Middle frontal gyrus (tissue), 1 donor: ENCODE measurements around the gene REG1B.

Experiments
- DNase-seq: peaks from one replicate; pipeline ENCODE4 v3.0.0-alpha.2; 2015; ENCODE audit warnings: low spot score; ENCODE audit errors: extremely low spot score

Gene REG1B, protein sequence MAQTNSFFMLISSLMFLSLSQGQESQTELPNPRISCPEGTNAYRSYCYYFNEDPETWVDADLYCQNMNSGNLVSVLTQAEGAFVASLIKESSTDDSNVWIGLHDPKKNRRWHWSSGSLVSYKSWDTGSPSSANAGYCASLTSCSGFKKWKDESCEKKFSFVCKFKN

GRCh38 chr2:79087785-79088364 lies at the start of gene REG1B:
REG1B (minus strand) TSS chr2:79087993; CDS start chr2:79087612, 381 bp downstream.
- no peak for DNase-seq

DNA sequence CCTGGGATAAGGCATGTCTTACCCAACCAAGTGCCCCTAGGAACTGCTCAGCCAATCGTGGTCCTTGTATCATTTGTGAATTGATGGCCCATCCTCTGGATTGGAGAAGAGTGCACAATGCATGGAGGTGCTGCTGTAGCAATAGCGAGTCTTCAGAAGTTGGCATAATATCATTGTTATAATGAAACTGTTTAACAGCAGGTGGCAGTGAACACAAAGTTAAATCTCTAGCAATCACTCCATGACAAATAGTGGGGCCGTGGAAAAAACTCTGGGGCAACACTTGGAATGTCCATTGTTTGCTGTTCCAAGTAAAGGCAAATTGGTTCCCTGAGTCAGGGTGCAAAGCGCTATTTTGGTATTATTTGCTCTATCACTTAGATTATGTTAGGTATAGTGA lies 43.9 kb upstream of the REG1B start:
- DNase-seq, result no peak

DNA sequence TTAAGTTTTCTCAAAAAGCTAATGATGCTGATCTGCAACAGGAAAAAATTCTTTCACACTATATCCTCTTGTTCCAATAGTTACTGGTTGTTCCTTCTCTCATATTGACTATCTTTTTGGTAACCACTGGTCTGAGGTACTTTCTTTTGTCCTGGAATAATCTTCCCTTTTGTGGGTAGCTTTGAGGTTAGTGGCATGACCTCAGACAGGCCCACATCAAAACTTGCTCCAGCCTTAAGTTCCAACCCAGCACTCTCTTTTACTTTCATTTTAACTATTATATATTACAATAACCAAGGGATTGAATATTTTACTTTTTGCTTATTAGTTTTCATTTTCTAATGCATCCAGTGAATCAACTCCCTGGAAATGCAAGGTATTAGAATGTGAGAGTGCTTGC lies 42.0 kb upstream of the REG1B start:
- no peak for DNase-seq

GRCh38 chr2:79129260-79129659 lies 41.5 kb upstream of the REG1B start:
- DNase-seq, result no peak

DNA sequence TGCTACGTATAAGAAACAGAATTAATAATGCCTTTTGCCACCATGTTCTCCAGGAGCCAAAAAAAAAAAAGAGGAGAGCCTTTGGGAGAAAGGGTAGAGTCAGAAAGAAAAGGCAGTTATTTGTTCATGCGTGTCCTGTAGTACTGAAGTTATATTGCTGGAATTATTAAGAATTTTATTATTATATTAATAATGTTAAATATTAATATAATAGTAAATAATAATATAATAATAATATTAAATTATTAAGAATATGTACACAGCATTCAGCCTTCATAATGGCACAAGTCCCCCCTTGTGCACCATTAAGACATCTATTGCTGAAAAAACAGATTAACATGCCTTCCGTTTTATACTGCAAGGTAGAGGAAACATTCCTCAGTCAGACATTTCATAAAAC lies 40.6 kb upstream of the REG1B start:
- no peak for DNase-seq

- DNase-seq, result no peak
Observed at GRCh38 chr2:79125721-79125985, 37.9 kb upstream of the REG1B start.

DNA sequence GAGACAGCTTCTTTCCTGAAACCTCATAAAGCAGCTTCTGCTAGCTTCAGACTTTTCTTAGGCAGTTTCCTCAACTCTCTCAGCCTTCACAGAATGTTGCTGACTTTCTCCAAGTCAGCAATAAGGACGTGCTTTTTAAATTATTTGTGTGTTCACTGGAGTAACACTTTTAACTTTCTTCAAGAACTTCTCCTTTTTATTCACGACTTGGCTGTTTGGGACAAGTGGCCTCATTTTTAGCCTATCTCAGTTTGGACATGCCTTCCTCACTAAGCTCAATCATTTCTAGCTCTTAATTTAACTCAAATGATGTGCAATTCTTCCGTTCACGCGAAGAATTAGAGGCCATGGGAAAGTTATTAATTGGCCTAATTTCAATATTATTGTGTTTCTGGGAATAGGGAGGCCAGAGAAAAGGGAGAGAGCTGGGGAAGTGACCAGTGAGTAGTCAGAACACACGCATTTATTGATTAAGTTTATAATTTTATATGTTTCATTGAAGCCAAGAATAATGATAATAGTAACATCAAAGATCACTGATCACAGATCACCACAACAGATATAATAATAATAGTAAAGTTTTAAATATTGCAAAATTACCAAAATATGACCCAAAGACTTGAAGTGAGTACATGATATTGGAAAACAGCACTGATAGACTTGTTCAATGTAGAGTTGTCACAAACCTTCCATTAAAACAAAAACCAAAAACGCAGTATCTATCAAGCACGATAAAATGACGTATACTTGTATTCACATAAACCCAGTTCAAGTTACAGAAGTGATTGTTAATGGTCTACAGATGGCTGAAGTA lies 37.3 kb upstream of the REG1B start:
- DNase-seq, result no peak

DNA sequence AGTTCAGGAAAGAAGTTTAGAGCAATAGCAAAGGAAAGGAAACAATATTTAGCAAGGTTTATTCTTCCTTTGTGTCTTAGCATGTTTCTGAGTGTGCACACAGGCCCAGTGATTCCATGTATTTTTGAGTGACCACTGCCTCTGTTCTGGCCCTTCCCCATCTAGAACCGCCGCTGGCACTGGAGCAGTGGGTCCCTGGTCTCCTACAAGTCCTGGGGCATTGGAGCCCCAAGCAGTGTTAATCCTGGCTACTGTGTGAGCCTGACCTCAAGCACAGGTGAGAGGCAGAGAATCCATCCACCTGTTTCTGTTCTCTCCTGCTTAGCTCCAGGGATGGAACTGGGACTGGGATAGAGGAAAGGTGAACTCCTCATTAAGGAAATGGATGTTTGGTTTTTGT lies 34.9 kb upstream of the REG1B start:
- no peak for DNase-seq

- DNase-seq, result no peak
Observed at GRCh38 chr2:79120194-79120713, 32.5 kb upstream of the REG1B start, which contains the start of gene REG1A. REG1A (plus strand) TSS chr2:79120488; CDS start chr2:79120862, 374 bp downstream.

DNA sequence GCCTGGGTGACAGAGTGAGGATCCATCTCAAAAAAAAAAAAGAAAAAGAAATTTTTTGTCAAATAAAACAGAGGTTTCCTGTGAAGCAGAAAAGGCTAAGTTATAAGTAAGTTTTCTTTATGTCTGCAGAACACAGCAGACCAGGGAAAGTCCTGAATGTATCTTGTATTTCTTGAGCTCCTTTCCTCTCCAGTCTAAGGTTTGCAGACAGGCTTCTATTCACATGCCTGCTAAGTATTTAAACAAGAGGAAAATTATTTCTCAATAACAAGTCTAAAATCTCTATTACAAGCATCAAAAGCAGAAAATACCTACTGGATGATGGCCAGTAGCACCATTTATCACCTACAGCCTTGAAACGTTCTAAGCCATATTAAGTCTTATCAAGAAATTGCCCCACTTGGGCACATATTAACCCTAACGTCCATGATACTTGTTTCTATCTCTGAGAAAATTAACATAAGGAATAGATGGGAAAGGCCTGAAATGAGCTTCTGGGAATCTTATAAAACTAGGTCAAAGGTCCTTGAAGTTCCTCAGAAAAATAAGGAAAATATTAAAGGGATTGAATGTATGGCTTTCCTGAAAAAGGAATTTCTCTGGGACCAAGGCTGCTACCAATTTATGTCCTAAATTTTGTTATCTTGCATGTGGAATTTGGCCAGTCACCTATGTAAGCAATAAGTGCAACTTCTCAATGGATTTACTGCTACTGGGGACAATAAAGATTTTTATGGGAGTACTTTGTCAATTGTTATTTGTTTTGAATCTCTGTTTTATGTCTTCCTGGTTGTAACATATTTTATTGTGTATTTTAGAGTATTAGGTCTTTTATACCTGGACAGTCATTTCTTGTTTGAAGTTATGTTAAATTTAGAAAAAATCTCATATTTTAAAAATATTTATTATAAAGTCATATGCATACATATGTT lies 29.5 kb upstream of the REG1B start:
- no peak for DNase-seq

- DNase-seq, result no peak
Observed at GRCh38 chr2:79114797-79115494, 27.2 kb upstream of the REG1B start.

GRCh38 chr2:79112269-79112668 lies 24.5 kb upstream of the REG1B start:
- DNase-seq, result no peak

DNA sequence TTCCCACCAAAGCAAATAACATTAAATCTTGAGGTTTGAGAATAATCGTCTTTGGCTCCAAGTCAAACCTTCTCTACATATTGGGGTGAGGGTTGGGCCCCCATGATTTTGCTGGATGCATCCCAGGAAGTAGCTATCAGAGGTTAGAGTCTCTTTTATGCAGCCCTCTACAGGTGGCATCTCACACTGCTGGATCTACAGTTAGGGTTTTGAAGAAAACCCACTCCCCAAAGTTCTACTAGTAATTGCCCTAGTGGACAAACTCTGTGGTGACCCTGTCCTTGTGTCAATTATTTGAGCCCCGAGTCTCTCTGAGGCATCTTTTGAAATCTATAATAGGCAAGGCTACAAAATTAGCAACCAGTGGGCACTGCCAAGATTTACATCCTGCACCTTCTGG lies 17.5 kb upstream of the REG1B start:
- no peak for DNase-seq

- DNase-seq, result no peak
Observed at GRCh38 chr2:79103214-79103613, 15.4 kb upstream of the REG1B start.

DNA sequence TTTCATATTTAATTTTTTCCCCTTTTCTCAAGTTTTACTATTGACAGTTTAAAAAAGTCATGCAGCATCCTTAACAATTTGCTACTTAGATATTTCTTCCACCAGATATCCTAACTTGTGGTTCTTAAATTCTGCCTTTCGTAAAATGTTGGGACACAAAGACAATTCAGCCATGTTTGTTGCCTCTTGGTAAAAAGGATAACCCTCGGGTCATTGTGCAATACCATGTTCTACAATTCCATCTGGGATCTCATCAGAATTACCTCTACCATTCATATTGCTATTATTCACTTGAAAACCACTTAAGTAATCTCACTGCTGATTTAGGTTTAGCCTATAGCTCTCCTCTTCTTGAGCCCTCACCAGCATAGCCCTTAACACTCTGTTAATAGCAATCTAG lies 13.2 kb upstream of the REG1B start:
- DNase-seq, result no peak

GRCh38 chr2:79100285-79100684 lies 12.5 kb upstream of the REG1B start:
- no peak for DNase-seq

GRCh38 chr2:79099140-79099686 lies 11.4 kb upstream of the REG1B start:
- DNase-seq, result no peak

- DNase-seq, result no peak
Observed at GRCh38 chr2:79097843-79098242, 10.1 kb upstream of the REG1B start.

GRCh38 chr2:79090693-79091092 lies 2.9 kb upstream of the REG1B start:
- DNase-seq, result no peak

DNA sequence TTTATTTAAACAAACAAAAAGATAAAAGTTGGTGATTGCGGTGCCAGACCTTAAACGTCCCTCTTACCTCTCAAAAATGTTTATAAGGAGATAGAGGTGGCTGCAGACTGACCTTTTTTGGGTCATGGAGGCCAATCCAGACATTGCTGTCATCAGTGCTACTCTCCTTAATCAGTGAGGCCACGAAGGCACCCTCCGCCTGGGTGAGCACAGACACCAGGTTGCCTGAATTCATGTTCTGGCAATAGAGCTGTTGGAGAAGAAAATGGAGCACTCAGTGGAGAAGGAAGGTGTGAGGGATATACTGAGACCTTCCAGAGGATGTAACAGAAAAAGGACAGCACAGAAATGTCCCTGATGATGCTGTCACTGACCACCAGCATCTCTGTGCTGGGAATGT lies 1.5 kb downstream of the REG1B start:
- no peak for DNase-seq

GRCh38 chr2:79085382-79085781 lies 2.4 kb downstream of the REG1B start:
- no peak for DNase-seq
